Esophagus muscularis mucosa (tissue), 4 donors: ENCODE measurements around the gene MGAT4B. TPM values are rescaled to one million over a fixed set of nuclear protein-coding genes. Genes with fewer than 3 reads are reported as not detected.
A peak's percentile ranks its signal among the peaks of the same experiment; 100 is the strongest.

ENCODE experiments used
- DNase-seq: peaks from one replicate; pipeline ENCODE4 v3.0.0-alpha.2; 2017; ENCODE audit errors: extremely low spot score
- H3K27ac ChIP-seq, 4 donors: fragments of 200-600 bp; sonication (generic); replicated peaks in 1 of 4; 1 replicate in 3 of 4; 2 replicates in 1 of 4; pipeline ENCODE4 v1.5.1; 2016 to 2019; ENCODE audit warnings: mild to moderate bottlenecking in 1 of 4
- H3K27me3 ChIP-seq, 4 donors: fragments of 200-600 bp; sonication (generic); one replicate each; pipeline versions ENCODE4 v1.5.1 to v1.6.0; 2016 to 2019
- H3K36me3 ChIP-seq, 4 donors: fragments of 200-600 bp; sonication (generic); one replicate each; pipeline ENCODE4 v1.5.1; 2016 to 2019
- H3K4me1 ChIP-seq, 4 donors: fragments of 200-600 bp; sonication (generic); one replicate each; pipeline ENCODE4 v1.5.1; 2016 to 2019
- H3K4me3 ChIP-seq, 4 donors: fragments of 200-600 bp; sonication (generic); 1 replicate in 2 of 4; 2 replicates in 2 of 4; pipeline ENCODE4 v1.5.1; 2016 to 2019; ENCODE audit warnings: mild to moderate bottlenecking in 4 of 4, moderate library complexity in 1 of 4
- H3K9me3 ChIP-seq, 4 donors: fragments of 200-600 bp; sonication (generic); 1 replicate in 3 of 4; 2 replicates in 1 of 4; pipeline ENCODE4 v1.5.1; 2016 to 2019
- EP300 ChIP-seq: sonication (generic); formaldehyde crosslinking; IDR thresholded peaks from one replicate; pipeline ENCODE4 v1.6.1; 2017; ENCODE audit warnings: antibody characterized with exemption
- POLR2A ChIP-seq: fragments of 450-650 bp; IDR thresholded peaks from one replicate; pipeline ENCODE4 v1.6.1; 2017; ENCODE audit warnings: antibody characterized with exemption, moderate library complexity, mild to moderate bottlenecking, low read depth
- POLR2AphosphoS5 ChIP-seq, 2 donors: sonication (generic); formaldehyde crosslinking; IDR thresholded peaks; one replicate each; pipeline ENCODE4 v1.6.1; 2017; ENCODE audit warnings: antibody characterized with exemption in 2 of 2
- WGBS: methylation state at CpG from one replicate; pipeline ENCODE4 v1.1.5; 2018; 5-methylcytosine and 5-hydroxymethylcytosine counted together
- intact Hi-C: fragments of 100-400 bp; cut with DNase I; formaldehyde crosslinking; loops from one replicate; pipeline ENCODE4 v1.15.1; 2023
- total RNA-seq, 4 donors: library from RNA; depleted of rRNA; stranded (reverse); fragments of >200 nt; gene quantifications; one replicate each; pipeline versions ENCODE4 v1.1.0 to v1.2.1, GENCODE V29; 2016
- TF ChIP-seq, protein P1 (sequence below), 3 experiments: fragments of 200-600 bp in 2 of 3; fragments of 450-650 bp in 1 of 3; sonication (generic) in 2 of 3; IDR thresholded peaks; one replicate each; pipeline ENCODE4 v1.5.1; 2017 to 2019; ENCODE audit warnings: antibody characterized with exemption in 3 of 3, mild to moderate bottlenecking in 2 of 3, moderate library complexity in 1 of 3

The MGAT4B gene
- total RNA-seq, 4 donors from 2014 or later: 47.1 to 70.6 (median 59.2) TPM

DNA sequence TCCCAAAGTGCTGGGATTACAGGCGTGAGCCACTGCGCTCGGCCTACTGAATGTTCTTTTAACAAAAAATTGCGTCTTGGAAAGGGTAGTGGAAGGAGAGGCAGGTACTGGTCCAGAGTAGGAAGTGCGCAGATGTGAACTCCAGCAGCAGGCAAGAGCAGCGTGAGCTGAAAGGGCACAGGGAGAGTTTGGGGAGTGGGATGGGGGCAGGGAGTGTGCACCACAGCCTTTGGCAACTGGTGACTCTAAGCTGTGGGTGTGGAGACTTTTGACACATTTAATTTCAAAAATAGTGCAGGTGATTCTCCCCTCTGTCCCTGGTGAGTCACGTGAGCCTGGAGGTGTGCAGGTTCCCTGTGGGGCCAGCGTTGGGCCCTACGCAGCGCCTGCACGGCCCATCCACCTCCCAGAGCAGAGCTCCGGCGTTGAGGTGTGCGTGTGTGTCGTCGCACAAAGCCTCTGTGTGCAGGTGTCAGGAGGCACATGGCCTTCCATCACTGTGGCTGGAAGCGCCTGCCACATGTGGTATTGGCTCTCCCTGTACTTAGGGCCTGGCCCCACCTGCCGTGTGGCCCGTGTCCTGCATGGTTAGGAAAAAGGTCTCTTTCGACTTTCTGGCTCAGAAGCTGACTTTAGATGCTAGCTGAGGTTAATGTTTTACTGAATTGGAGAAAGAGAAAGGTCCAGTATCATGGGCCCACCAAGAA lies 25.5 kb upstream of the MGAT4B start:
- TF ChIP-seq POLR2A: no peak
- TF ChIP-seq, protein P1, sequence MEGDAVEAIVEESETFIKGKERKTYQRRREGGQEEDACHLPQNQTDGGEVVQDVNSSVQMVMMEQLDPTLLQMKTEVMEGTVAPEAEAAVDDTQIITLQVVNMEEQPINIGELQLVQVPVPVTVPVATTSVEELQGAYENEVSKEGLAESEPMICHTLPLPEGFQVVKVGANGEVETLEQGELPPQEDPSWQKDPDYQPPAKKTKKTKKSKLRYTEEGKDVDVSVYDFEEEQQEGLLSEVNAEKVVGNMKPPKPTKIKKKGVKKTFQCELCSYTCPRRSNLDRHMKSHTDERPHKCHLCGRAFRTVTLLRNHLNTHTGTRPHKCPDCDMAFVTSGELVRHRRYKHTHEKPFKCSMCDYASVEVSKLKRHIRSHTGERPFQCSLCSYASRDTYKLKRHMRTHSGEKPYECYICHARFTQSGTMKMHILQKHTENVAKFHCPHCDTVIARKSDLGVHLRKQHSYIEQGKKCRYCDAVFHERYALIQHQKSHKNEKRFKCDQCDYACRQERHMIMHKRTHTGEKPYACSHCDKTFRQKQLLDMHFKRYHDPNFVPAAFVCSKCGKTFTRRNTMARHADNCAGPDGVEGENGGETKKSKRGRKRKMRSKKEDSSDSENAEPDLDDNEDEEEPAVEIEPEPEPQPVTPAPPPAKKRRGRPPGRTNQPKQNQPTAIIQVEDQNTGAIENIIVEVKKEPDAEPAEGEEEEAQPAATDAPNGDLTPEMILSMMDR (IDR thresholded peaks at IDR 0.05): no peak
- TF ChIP-seq POLR2AphosphoS5 (IDR thresholded peaks at IDR 0.05): no peak
- no peak for TF ChIP-seq EP300
- WGBS: 92% methylated on average over 18 of the region's 20 CpGs
- Histone ChIP-seq H3K4me1 (peaks cover 23 to 43% (median 39%) of the 10 kb centered on the region in 4 donors), H3K36me3 (peaks cover 78 to 98% (median 94%) of the 10 kb centered on the region in 4 donors), H3K27me3 (no peaks in the 10 kb centered on the region), H3K4me3 (no peak overlapping the region), H3K9me3 (no peaks in the 10 kb centered on the region), H3K27ac (peak overlapping the region in 1 of 4 donors; percentile 5)
- no peak for DNase-seq
- intact Hi-C loops: no loop called here

GRCh38 chr5:179830818-179831468 lies 24.3 kb upstream of the MGAT4B start:
- Histone ChIP-seq H3K27me3 (no peaks in the 10 kb centered on the region), H3K4me3 (no peak overlapping the region), H3K36me3 (peaks cover 78 to 98% (median 94%) of the 10 kb centered on the region in 4 donors), H3K27ac (peak overlapping the region in 1 of 4 donors; percentile 24), H3K4me1 (peaks cover 21 to 44% (median 42%) of the 10 kb centered on the region in 4 donors), H3K9me3 (no peaks in the 10 kb centered on the region)
- no peak for TF ChIP-seq POLR2A
- peak in 1 of 2 donors; percentile 7 for TF ChIP-seq POLR2AphosphoS5 (IDR thresholded peaks at IDR 0.05)
- DNase-seq: no peak
- 96% methylated on average over 7 of the region's 7 CpGs for WGBS
- intact Hi-C loops: no loop called here

DNA sequence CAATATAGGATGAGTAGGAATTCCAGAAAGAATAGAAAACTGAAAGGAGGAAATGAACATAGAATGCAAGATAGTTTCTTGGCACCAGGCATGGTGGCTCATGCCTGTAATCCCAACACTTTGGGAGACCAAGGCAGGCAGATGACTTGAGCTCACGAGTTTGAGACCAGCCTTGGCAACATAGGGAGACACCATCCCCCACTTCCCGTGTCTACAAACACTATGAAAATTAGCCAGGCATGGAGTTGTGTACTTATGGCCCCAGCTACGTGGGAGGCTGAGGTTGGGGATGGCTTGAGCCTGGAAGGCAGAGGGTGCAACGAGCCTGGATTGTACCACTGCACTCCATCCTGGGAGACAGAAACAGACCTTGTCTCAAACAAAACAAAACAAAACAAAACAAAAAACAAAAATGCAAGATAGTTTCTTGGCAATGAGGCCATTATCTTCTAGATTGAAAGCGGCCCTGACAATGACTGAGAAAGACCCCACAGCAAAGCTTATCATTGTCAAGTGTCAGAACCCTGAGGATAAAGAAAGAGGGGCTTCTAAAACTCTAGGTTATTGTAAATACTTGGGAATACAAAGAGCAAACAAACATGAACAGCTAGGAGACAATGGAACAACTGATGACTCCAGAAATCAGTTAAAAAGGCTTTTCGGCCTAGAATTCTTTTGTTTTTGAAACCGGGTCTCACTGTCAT lies 23.2 kb upstream of the MGAT4B start:
- Histone ChIP-seq H3K4me3 (no peak overlapping the region), H3K4me1 (peaks cover 25 to 54% (median 50%) of the 10 kb centered on the region in 4 donors), H3K27me3 (no peaks in the 10 kb centered on the region), H3K36me3 (peaks cover 87 to 98% (median 96%) of the 10 kb centered on the region in 4 donors), H3K27ac (no peak overlapping the region), H3K9me3 (no peaks in the 10 kb centered on the region)
- no peak for DNase-seq
- WGBS: 88% methylated on average over 7 of the region's 7 CpGs
- intact Hi-C loops: no loop called here
- TF ChIP-seq POLR2AphosphoS5 (IDR thresholded peaks at IDR 0.05): no peak
- TF ChIP-seq POLR2A: no peak
- TF ChIP-seq EP300: no peak
- TF ChIP-seq, protein P1 (IDR thresholded peaks at IDR 0.05): no peak

GRCh38 chr5:179828756-179829421 lies 22.2 kb upstream of the MGAT4B start:
- 94% methylated on average over 2 of the region's 3 CpGs for WGBS
- H3K36me3 ChIP-seq: peaks cover 91 to 100% (median 100%) of the 10 kb centered on the region in 4 donors
- H3K9me3 ChIP-seq: no peaks in the 10 kb centered on the region
- intact Hi-C loops: no loop called here
- H3K27me3 ChIP-seq: no peaks in the 10 kb centered on the region
- no peak overlapping the region for H3K4me3 ChIP-seq
- no peak for DNase-seq
- peak overlapping the region in 2 of 4 donors; percentile 24 to 52 for H3K27ac ChIP-seq
- TF ChIP-seq EP300 (no peak), POLR2AphosphoS5 (IDR thresholded peaks at IDR 0.05) (no peak), POLR2A (no peak)
- TF ChIP-seq, protein P1 (IDR thresholded peaks at IDR 0.05): no peak
- peaks cover 35 to 64% (median 59%) of the 10 kb centered on the region in 4 donors for H3K4me1 ChIP-seq
